Right lobe of liver (tissue), 6 donors: ENCODE measurements around the gene SLC34A3. TPM values are rescaled to one million over a fixed set of nuclear protein-coding genes. Genes with fewer than 3 reads are reported as not detected.

Source experiments
- ATAC-seq, 4 donors: fragments of 200-7000 bp; cut with Tn5 transposase; one replicate each; pipeline ENCODE4 v1.9.1; 2020; ENCODE audit warnings: mild to moderate bottlenecking in 4 of 4, moderate library complexity in 4 of 4
- DNase-seq, 3 donors: peaks; one replicate each; pipeline ENCODE4 v3.0.0-alpha.2; 2020
- H3K27ac ChIP-seq, 3 donors: fragments of 200-600 bp; one replicate each; pipeline ENCODE4 v1.8.0; 2022
- H3K27me3 ChIP-seq, 2 donors: fragments of 200-600 bp; one replicate each; pipeline ENCODE4 v1.8.0; 2022
- H3K36me3 ChIP-seq, 4 donors: fragments of 200-600 bp; sonication (generic) in 1 of 4; one replicate each; pipeline versions ENCODE4 v1.5.1 to v1.8.0; 2017 to 2022; ENCODE audit warnings: control low read depth in 1 of 4
- H3K4me1 ChIP-seq, 4 donors: fragments of 200-600 bp; sonication (generic) in 1 of 4; one replicate each; pipeline versions ENCODE4 v1.5.1 to v1.8.0; 2017 to 2022; ENCODE audit warnings: control low read depth in 1 of 4
- H3K4me3 ChIP-seq, 3 donors: fragments of 200-600 bp; one replicate each; pipeline ENCODE4 v1.8.0; 2022
- H3K9me3 ChIP-seq, 4 donors: fragments of 200-600 bp; sonication (generic) in 1 of 4; one replicate each; pipeline versions ENCODE4 v1.5.1 to v1.8.0; 2017 to 2022; ENCODE audit warnings: control low read depth in 1 of 4
- CTCF ChIP-seq, 4 donors: fragments of 200-600 bp in 3 of 4; fragments of 450-650 bp in 1 of 4; IDR thresholded peaks; one replicate each; pipeline versions ENCODE4 v1.5.1 to v1.8.0; 2016 to 2022; ENCODE audit warnings: antibody characterized with exemption in 4 of 4, mild to moderate bottlenecking in 2 of 4
- POLR2A ChIP-seq: fragments of 450-650 bp; IDR thresholded peaks from one replicate; pipeline ENCODE4 v1.6.1; 2017; ENCODE audit warnings: antibody characterized with exemption, mild to moderate bottlenecking
- WGBS: methylation state at CpG from one replicate; pipeline ENCODE4 v1.1.6; 2018; ENCODE audit warnings: low coverage, low lambda C conversion rate; ENCODE audit not compliant: insufficient coverage; ENCODE audit errors: missing lambda C conversion rate; 5-methylcytosine and 5-hydroxymethylcytosine counted together
- intact Hi-C, 2 donors: fragments of 100-400 bp; cut with DNase I; formaldehyde crosslinking; loops; one replicate each; pipeline versions ENCODE4 v1.11.2 to v1.14.1; 2022
- total RNA-seq, 6 experiments: library from RNA; depleted of rRNA in 2 of 6; stranded (reverse); fragments of >200 nt in 2 of 6; fragmentation: NEBNext Ultra II Directional in 3 of 6; extraction: Animal tissue kit (Norgen Biotek cat#: 25700) in 3 of 6; gene quantifications; one replicate each; pipeline versions ENCODE4 v1.1.0 to v1.2.4, GENCODE V29; 2016 to 2023
- donor health status: DM: no; HTN: yes; CAD: no.
- donor health status: DM: no; HTN: no; CAD: no.
- donor health status: DM: no; HTN: no; CAD: no.
- donor health status: DM: no; HTN: yes; CAD: no.
- donor health status: DM: no; HTN: yes; CAD: no.

SLC34A3 gene
- total RNA-seq, 6 experiments from 2014 or later = not detected

GRCh38 chr9:137223078-137223970 lies 7.4 kb upstream of the SLC34A3 start:
- H3K9me3 ChIP-seq = no peaks in the 10 kb centered on the region
- no peaks in the 10 kb centered on the region for H3K27me3 ChIP-seq
- peak overlapping the region; percentile 76 to 87 (median 85) for H3K4me3 ChIP-seq
- intact Hi-C loops = no loop called here
- no peaks in the 10 kb centered on the region for H3K36me3 ChIP-seq
- TF ChIP-seq CTCF (IDR thresholded peaks at IDR 0.05) (no peak), POLR2A (peak; percentile 50)
- ATAC-seq (peak; percentile 90 to 92 (median 90)), DNase-seq (peak; percentile 97 to 98 (median 98))
- WGBS = 0% methylated on average over 13 of the region's 63 CpGs
- peak overlapping the region; percentile 65 to 80 (median 72) for H3K27ac ChIP-seq
- peaks cover 0 to 17% (median 5%) of the 10 kb centered on the region in 4 donors for H3K4me1 ChIP-seq

DNA sequence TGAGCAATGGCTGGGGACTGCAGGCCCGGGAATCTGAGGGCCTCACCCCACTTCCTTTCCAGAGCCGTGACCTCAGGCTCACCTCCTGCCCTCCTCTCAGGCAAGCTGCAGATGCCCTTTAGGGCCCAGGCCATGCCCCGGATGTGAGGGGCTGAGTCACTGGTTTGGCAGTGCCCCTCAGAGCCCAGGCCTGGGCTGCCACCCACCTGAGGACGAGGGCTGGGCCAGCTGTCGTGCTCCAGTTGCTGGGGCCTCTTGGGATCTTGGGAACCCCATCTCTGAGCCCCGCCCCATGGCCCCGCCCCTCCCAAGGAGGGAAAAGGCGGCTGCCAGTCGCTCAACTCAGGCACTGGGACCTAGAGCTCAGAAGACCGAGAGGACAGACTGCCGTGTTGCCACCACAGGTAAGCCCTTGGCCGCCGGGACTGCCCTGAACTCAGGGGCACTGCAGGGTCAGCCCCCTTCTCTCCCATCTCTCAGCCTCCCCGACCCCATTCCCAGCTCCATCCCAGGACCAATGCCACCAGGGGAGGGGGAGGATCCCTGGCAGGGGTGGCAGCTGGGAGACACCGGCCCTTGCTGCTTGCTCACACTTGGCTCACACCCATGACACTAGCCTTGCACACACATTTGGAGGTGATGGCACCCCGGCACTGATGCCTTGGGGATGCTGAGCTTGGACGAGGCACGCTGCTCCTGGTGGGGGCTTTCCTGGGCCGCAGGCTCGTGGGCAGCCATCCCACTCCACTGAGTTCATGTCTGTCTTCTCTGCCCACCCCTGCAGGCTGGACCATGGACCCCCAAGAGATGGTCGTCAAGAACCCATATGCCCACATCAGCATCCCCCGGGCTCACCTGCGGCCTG lies 5.6 kb upstream of the SLC34A3 start, which contains the start of gene CYSRT1:
Gene CYSRT1, plus strand, starts transcription at position 345 of the 865 bp plus-strand sequence. Its CDS starts 448 bp downstream, at position 793.
- H3K36me3 ChIP-seq = no peaks in the 10 kb centered on the region
- H3K4me3 ChIP-seq = peak within 1 kb of the TSS; percentile 76 to 87 (median 85)
- H3K9me3 ChIP-seq = no peaks in the 10 kb centered on the region
- ATAC-seq = no peak
- TF ChIP-seq CTCF (IDR thresholded peaks at IDR 0.05) = no peak
- TF ChIP-seq POLR2A = no peak
- peaks cover 0 to 19% (median 5%) of the 10 kb centered on the region in 4 donors for H3K4me1 ChIP-seq
- WGBS = 70% methylated on average over 10 of the region's 23 CpGs
- intact Hi-C loops = no loop called here
- no peak for DNase-seq
- H3K27me3 ChIP-seq = no peaks in the 10 kb centered on the region
- H3K27ac ChIP-seq = peak within 1 kb of the TSS in 1 of 3 donors; percentile 72

GRCh38 chr9:137225699-137226331 lies 4.9 kb upstream of the SLC34A3 start:
- Histone ChIP-seq H3K4me1 (peaks cover 0 to 19% (median 5%) of the 10 kb centered on the region in 4 donors), H3K4me3 (no peak overlapping the region), H3K27me3 (no peaks in the 10 kb centered on the region), H3K9me3 (no peaks in the 10 kb centered on the region), H3K27ac (no peak overlapping the region), H3K36me3 (no peaks in the 10 kb centered on the region)
- intact Hi-C loops = no loop called here
- ATAC-seq = no peak
- no peak for TF ChIP-seq CTCF (IDR thresholded peaks at IDR 0.05)
- TF ChIP-seq POLR2A = no peak
- 68% methylated on average over 6 of the region's 21 CpGs for WGBS
- no peak for DNase-seq

- 47% methylated on average over 3 of the region's 18 CpGs for whole genome bisulfite sequencing
- no peak for ATAC-seq
- H3K9me3 ChIP-seq = no peaks in the 10 kb centered on the region
- intact Hi-C loops = no loop called here
- H3K27ac ChIP-seq = no peak overlapping the region
- H3K4me3 ChIP-seq = no peak overlapping the region
- no peaks in the 10 kb centered on the region for H3K36me3 ChIP-seq
- TF ChIP-seq CTCF (IDR thresholded peaks at IDR 0.05) (no peak), POLR2A (no peak)
- DNase-seq = no peak
- peaks cover 0 to 17% (median 5%) of the 10 kb centered on the region in 4 donors for H3K4me1 ChIP-seq
- H3K27me3 ChIP-seq = no peaks in the 10 kb centered on the region
Measured at GRCh38 chr9:137226338-137227053, 4.2 kb upstream of the SLC34A3 start.
